ENCODE results near the gene EVA1A.
"Not testable (repeated sequence)": the region's sequence is repeated elsewhere in the genome, so short reads cannot be mapped to it uniquely, and the experiment has no call there.

Gene EVA1A

GRCh38 chr2:75480971-75481836 lies 79.5 kb downstream of the EVA1A start:
- no peak for DNase-seq

- DNase-seq: not testable (repeated sequence)
Observed at GRCh38 chr2:75477696-75478095, 83.0 kb downstream of the EVA1A start.

DNA sequence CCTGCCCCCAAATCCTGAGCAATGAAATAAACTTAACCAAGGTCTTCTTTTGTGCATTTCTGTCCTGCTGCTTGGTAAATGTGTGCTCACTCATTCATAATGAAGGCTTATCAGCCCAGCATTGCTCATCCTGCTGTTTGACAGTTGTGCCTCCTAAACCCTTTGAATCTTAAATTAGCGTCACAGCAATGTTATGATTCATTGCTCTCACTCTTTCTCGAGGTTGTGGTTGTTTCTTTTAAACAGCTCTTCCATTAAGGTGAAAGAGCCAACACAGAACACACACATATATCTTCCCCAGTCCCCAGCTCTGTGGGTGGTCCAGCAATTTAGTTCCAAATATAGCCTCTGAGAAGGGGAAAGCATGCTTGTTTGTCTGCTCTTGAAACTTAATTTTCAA lies 84.0 kb downstream of the EVA1A start:
- no peak for DNase-seq

GRCh38 chr2:75475976-75476375 lies 84.8 kb downstream of the EVA1A start:
- no peak for DNase-seq

- no peak for DNase-seq
Observed at GRCh38 chr2:75475049-75475448, 85.7 kb downstream of the EVA1A start.

DNA sequence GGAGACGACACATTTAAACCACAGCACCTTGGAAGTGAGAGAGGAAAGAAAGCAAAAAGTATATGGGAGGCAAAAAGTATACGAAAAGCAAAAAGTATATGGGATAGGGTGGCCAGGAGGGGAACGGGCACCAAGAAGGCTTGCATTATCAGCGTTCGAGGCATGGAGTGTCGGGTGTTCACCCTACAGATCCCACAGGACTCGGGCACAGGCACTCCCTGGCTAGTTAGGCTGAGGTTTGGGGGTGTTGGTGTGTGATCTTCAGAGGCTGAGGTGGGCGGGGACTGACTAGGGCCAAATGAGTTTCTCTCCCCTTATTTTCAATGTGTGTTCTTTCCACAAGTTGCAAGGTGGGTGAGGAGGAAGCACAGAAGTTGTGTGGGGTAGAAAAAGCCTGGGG lies 86.6 kb downstream of the EVA1A start:
- DNase-seq: no peak

DNA sequence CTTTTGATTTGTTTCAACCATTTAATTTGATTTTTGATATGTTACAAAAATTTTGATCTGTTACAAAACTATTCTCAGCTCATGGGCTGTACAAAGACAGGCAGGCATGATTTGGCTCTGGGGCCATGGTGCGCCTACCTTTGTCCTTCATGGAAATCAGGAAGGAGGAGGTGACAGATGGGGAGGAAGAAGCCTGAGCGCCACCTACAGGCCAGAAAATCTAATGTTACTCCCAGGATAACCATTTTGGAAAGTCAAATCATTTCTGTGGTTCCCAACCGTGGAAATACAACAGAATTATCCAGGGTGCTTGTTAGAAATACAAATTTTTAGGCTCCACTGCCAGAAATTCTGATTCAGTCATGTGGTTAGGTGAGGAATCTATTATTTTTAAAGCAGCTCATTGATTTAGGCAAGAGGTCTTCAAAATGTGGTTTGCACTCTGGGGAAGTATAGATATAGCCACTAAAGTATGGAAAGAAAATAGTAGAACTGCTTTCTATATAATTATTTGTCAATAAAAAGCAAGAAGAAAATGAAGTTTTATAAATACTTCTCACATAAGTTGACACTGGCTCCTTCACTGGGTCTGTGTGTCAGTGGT lies 93.9 kb downstream of the EVA1A start:
- no peak for DNase-seq

GRCh38 chr2:75465317-75465984 lies 95.3 kb downstream of the EVA1A start:
- no peak for DNase-seq

- no peak for DNase-seq
Observed at GRCh38 chr2:75464348-75464946, 96.3 kb downstream of the EVA1A start.

DNA sequence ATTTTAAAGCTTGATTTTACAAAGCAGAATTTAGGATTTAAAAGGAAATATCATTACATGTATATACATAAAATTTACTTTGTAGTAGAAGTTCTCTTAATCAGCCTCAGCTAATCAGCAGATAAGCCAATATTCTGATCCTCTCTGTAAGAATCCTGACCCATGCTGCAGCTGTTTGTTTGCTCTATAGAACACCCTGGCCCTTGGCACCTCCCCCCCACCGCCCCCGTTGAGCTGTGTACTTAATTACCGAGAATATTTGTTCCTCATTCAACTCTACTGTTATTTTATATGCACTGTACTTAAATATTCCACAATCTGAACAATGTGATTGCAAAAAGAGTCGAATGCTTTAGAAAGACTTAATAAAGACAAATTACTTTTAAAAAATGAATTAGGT lies 98.0 kb downstream of the EVA1A start:
- no peak for DNase-seq

- DNase-seq: no peak
Observed at GRCh38 chr2:75462206-75462605, 98.5 kb downstream of the EVA1A start.

DNA sequence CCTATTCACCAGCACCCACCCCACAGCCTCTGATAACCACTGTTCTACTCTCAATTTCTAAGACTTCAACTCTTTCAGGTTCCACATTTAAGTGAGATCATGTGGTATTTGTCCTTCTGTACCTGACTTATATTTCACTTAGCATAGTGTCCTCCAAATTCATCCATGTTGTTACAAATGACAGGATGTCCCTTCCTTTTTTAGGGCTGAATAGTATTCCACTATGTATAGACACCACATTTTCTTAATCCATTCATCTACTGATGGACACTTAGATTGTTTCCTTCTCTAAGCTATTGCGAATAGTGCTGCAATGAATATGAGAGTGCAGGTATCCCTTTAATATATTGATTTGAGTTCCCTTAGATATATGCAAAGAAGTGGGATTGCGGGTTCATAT lies 100.1 kb downstream of the EVA1A start:
- DNase-seq: no peak

DNA sequence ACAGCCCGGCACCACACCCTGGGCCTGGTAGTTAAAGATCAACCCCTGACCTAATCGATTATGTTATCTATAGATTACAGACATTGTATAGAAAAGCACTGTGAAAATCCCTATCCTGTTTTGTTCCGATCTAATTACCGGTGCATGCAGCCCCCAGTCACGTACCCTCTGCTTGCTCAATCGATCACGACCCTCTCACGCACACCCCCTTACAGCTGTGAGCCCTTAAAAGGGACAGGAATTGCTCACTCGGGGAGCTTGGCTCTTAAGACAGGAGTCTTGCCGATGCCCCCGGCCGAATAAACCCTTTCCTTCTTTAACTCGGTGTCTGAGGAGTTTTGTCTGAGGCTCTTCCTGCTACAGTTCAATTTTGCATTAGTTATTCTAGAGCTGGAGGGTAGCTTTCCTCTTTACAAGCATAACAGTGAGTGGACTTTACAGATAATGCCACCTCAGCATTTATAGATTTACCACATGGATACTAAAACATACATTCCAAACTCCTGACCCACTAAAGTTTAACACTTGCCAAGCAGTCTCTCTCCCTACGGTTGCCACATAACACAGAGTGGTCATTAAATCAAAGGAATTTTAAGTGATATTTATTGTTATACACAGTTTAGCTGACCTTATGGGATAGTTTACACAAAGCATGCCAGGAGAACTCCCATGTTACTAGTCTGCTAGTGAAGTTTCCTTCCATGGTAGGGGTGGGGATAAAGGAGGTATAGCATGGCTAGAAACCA lies 101.0 kb downstream of the EVA1A start:
- DNase-seq: no peak

DNA sequence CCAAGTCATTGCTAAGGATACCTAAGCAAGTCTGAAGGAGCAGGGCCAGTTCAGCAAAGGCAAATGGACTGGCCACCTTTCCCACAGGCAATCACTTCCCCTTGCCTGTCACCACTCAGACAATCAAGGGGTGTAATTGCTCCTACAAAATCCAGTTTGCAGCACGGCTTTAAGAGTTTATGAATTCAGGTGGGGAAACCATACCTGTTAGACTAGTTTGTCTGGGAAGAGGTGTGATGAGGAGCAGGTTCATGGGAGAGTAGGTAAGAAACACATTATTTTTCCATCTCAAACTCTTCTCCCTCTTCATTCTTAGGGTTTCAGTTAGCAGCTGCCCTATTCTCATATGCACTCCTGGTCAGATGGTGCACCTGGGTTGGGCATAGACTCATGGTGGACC lies 102.5 kb downstream of the EVA1A start:
- DNase-seq: no peak

DNA sequence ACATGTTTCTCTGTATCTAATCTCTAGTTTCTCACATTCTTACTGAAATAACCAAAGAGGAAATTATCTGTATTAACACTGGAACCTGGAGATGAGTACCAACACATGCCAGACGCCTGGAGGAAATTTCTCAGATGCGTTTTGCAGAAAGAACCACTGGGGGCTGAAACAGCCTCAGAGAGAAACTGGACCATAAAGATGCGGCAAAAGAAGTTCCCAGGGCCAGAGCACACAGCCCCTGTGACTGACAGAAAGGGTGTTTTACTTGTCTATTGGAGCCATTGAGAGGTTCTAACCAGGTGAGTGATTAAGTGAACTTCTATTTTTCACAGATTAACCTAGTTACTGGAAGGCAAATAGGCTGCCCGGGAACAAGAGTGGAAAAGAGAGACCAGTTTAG lies 103.9 kb downstream of the EVA1A start:
- DNase-seq: no peak

GRCh38 chr2:75456111-75456510 lies 104.6 kb downstream of the EVA1A start:
- DNase-seq: no peak

DNA sequence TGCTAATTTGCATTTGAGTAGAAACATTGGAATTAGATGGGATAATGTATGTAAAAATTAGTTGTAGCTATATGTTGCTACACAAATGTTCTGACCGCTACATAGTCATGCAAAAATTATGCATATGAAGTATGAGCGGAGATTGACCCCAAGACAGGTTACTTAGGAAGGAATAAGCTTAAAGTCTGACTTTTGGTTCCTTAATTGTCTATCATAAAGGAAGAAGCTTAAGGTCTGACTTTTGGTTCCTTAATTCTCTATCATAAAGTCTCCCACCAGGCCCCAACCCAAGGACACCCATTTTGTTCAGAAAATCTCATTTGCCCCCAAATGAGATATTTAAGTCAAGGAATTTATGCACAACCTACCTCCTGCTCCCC lies 106.5 kb downstream of the EVA1A start:
- DNase-seq: no peak

GRCh38 chr2:75453384-75454240 lies 107.1 kb downstream of the EVA1A start:
- no peak for DNase-seq

GRCh38 chr2:75450068-75450467 lies 110.7 kb downstream of the EVA1A start:
- DNase-seq: no peak

- DNase-seq: no peak
Observed at GRCh38 chr2:75447176-75447575, 113.6 kb downstream of the EVA1A start.
